ENCODE data around the gene RCSD1. TPM values are rescaled to one million over a fixed set of nuclear protein-coding genes. Genes with fewer than 3 reads are reported as not detected.

RCSD1 gene
- total RNA-seq, 1 experiment from 2014 or later, result 0.50 TPM

DNA sequence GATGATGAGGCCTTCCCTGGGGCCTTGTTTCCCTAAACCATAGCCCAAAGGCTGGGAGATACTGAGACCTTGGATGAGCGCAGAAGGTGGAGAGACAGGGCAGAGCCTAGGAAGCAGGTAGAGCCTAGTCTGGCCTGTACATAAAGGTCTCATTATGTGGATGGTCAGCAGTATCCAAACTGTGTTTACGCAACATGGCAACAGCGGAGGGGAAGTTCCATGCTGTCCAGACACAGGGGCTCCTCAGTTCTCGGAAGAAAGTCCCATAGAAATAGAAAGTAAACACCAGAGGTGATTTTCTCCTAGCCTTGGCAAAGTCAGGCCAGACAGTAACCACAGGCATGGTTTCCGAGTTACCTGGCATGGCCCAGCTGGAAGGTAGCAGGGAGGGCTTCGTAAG, 49.7 kb downstream of the RCSD1 start (continued):
- TF ChIP-seq, protein P1, sequence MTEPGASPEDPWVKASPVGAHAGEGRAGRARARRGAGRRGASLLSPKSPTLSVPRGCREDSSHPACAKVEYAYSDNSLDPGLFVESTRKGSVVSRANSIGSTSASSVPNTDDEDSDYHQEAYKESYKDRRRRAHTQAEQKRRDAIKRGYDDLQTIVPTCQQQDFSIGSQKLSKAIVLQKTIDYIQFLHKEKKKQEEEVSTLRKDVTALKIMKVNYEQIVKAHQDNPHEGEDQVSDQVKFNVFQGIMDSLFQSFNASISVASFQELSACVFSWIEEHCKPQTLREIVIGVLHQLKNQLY (CRISPR knock-in tag; IDR thresholded peaks at IDR 0.05), result no peak
- TF ChIP-seq NR3C1 (CRISPR knock-in tag; conservative IDR thresholded peaks at IDR 0.05; ENCODE audit: low read depth), result no peak

DNA sequence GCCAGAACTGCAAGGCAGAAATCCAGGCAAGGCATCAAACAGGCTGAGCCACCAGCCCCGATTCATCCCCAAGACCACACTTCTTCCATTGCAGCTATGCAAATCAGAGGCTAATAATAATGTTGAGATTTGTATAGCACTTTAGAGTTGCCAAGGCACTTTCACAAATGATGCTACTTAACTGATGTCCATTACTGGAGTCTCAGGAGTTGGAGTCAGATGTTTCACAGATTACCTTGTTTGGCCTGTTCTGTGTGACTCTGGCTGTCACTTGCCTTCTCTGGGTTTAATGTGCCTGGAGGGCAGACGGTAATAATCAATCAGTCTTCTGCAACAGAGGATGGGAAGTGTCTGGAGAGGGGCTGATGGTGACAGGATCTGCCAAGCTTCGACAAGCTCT, 51.0 kb downstream of the RCSD1 start:
- CTCF ChIA-PET, result no interaction called here
- ATAC-seq, result no peak

More for the DNA sequence above, 51.0 kb downstream of the RCSD1 start:
- TF ChIP-seq ZNF263 (CRISPR knock-in tag; IDR thresholded peaks at IDR 0.05; ENCODE audit: low read depth) (no peak), RORB (CRISPR knock-in tag; IDR thresholded peaks at IDR 0.05) (no peak), ZNF416 (CRISPR knock-in tag; IDR thresholded peaks at IDR 0.05) (no peak), FOXP1 (CRISPR knock-in tag; IDR thresholded peaks at IDR 0.05; ENCODE audit: borderline replicate concordance) (no peak), GRHL2 (CRISPR knock-in tag; IDR thresholded peaks at IDR 0.05; ENCODE audit: insufficient replicate concordance, severe bottlenecking) (no peak), ESRRA (CRISPR knock-in tag; IDR thresholded peaks at IDR 0.05; ENCODE audit: borderline replicate concordance) (no peak), MXD4 (CRISPR knock-in tag; IDR thresholded peaks at IDR 0.05; ENCODE audit: borderline replicate concordance) (no peak), ZNF396 (CRISPR knock-in tag; IDR thresholded peaks at IDR 0.05; ENCODE audit: borderline replicate concordance) (no peak), GTF2I (CRISPR knock-in tag; conservative IDR thresholded peaks at IDR 0.05) (no peak), PRRX2 (CRISPR knock-in tag; IDR thresholded peaks at IDR 0.05) (no peak)
- TF ChIP-seq, protein P2, sequence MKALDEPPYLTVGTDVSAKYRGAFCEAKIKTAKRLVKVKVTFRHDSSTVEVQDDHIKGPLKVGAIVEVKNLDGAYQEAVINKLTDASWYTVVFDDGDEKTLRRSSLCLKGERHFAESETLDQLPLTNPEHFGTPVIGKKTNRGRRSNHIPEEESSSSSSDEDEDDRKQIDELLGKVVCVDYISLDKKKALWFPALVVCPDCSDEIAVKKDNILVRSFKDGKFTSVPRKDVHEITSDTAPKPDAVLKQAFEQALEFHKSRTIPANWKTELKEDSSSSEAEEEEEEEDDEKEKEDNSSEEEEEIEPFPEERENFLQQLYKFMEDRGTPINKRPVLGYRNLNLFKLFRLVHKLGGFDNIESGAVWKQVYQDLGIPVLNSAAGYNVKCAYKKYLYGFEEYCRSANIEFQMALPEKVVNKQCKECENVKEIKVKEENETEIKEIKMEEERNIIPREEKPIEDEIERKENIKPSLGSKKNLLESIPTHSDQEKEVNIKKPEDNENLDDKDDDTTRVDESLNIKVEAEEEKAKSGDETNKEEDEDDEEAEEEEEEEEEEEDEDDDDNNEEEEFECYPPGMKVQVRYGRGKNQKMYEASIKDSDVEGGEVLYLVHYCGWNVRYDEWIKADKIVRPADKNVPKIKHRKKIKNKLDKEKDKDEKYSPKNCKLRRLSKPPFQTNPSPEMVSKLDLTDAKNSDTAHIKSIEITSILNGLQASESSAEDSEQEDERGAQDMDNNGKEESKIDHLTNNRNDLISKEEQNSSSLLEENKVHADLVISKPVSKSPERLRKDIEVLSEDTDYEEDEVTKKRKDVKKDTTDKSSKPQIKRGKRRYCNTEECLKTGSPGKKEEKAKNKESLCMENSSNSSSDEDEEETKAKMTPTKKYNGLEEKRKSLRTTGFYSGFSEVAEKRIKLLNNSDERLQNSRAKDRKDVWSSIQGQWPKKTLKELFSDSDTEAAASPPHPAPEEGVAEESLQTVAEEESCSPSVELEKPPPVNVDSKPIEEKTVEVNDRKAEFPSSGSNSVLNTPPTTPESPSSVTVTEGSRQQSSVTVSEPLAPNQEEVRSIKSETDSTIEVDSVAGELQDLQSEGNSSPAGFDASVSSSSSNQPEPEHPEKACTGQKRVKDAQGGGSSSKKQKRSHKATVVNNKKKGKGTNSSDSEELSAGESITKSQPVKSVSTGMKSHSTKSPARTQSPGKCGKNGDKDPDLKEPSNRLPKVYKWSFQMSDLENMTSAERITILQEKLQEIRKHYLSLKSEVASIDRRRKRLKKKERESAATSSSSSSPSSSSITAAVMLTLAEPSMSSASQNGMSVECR (CRISPR knock-in tag; IDR thresholded peaks at IDR 0.05; ENCODE audit: borderline replicate concordance), result no peak
- TF ChIP-seq, protein P3, sequence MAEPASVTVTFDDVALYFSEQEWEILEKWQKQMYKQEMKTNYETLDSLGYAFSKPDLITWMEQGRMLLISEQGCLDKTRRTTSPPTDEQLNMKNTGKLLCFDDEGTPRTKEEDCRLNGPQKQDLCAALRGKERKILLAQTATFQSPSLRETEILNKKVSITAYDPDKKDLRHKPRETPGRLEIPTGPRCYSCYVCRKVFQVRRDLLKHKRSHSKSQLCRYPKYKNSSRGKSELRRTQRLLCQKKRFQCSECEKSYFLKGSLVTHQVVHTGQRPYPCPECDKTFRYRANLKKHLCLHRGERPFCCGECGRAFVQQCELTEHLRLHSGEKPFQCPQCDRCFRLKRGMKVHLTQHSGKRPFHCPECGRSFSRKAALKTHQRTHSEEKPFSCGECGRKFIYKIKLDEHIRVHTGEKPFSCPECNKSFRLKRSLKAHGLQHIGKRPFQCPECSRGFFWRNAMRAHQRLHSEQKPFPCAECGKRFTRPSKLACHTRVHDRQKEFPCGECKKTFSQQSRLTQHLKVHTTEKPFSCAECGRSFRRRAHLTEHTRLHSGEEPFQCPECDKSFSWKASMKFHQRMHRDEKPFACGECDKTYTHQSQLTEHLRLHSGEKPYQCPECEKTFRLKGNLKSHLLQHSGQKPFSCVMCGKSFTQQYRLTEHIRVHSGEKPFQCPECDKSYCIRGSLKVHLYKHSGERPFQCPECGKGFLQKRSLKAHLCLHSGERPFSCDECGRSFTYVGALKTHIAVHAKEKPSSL (CRISPR knock-in tag; conservative IDR thresholded peaks at IDR 0.05), result no peak
- TF ChIP-seq, protein P4, sequence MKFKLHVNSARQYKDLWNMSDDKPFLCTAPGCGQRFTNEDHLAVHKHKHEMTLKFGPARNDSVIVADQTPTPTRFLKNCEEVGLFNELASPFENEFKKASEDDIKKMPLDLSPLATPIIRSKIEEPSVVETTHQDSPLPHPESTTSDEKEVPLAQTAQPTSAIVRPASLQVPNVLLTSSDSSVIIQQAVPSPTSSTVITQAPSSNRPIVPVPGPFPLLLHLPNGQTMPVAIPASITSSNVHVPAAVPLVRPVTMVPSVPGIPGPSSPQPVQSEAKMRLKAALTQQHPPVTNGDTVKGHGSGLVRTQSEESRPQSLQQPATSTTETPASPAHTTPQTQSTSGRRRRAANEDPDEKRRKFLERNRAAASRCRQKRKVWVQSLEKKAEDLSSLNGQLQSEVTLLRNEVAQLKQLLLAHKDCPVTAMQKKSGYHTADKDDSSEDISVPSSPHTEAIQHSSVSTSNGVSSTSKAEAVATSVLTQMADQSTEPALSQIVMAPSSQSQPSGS (CRISPR knock-in tag; IDR thresholded peaks at IDR 0.05; ENCODE audit: borderline replicate concordance, low read depth), result no peak
- TF ChIP-seq, protein P5, sequence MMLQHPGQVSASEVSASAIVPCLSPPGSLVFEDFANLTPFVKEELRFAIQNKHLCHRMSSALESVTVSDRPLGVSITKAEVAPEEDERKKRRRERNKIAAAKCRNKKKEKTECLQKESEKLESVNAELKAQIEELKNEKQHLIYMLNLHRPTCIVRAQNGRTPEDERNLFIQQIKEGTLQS (CRISPR knock-in tag; conservative IDR thresholded peaks at IDR 0.05), result no peak
- TF ChIP-seq, protein P6, sequence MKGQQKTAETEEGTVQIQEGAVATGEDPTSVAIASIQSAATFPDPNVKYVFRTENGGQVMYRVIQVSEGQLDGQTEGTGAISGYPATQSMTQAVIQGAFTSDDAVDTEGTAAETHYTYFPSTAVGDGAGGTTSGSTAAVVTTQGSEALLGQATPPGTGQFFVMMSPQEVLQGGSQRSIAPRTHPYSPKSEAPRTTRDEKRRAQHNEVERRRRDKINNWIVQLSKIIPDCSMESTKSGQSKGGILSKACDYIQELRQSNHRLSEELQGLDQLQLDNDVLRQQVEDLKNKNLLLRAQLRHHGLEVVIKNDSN (CRISPR knock-in tag; IDR thresholded peaks at IDR 0.05), result no peak
- TF ChIP-seq, protein P7, sequence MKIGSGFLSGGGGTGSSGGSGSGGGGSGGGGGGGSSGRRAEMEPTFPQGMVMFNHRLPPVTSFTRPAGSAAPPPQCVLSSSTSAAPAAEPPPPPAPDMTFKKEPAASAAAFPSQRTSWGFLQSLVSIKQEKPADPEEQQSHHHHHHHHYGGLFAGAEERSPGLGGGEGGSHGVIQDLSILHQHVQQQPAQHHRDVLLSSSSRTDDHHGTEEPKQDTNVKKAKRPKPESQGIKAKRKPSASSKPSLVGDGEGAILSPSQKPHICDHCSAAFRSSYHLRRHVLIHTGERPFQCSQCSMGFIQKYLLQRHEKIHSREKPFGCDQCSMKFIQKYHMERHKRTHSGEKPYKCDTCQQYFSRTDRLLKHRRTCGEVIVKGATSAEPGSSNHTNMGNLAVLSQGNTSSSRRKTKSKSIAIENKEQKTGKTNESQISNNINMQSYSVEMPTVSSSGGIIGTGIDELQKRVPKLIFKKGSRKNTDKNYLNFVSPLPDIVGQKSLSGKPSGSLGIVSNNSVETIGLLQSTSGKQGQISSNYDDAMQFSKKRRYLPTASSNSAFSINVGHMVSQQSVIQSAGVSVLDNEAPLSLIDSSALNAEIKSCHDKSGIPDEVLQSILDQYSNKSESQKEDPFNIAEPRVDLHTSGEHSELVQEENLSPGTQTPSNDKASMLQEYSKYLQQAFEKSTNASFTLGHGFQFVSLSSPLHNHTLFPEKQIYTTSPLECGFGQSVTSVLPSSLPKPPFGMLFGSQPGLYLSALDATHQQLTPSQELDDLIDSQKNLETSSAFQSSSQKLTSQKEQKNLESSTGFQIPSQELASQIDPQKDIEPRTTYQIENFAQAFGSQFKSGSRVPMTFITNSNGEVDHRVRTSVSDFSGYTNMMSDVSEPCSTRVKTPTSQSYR (CRISPR knock-in tag; IDR thresholded peaks at IDR 0.05), result no peak
- TF ChIP-seq, protein P8, sequence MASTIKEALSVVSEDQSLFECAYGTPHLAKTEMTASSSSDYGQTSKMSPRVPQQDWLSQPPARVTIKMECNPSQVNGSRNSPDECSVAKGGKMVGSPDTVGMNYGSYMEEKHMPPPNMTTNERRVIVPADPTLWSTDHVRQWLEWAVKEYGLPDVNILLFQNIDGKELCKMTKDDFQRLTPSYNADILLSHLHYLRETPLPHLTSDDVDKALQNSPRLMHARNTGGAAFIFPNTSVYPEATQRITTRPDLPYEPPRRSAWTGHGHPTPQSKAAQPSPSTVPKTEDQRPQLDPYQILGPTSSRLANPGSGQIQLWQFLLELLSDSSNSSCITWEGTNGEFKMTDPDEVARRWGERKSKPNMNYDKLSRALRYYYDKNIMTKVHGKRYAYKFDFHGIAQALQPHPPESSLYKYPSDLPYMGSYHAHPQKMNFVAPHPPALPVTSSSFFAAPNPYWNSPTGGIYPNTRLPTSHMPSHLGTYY (CRISPR knock-in tag; IDR thresholded peaks at IDR 0.05), result no peak
- Mint-ChIP-seq H3K36me3 (no peaks in the 10 kb centered on the region), H3K4me3 (no peak overlapping the region), H3K9me3 (no peaks in the 10 kb centered on the region), H3K27me3 (ENCODE audit: low read depth) (no peaks in the 10 kb centered on the region), H3K27ac (no peak overlapping the region), H3K4me1 (peaks cover 25% of the 10 kb centered on the region)
- POLR2A ChIA-PET, result no interaction called here
- no peak for DNase-seq (ENCODE audit: low spot score)

All from WTC11 (cell line).